CD4-positive, CD25-positive, alpha-beta regulatory T cell (primary cell): ENCODE measurements around the gene CHSY3. TPM values are rescaled to one million over a fixed set of nuclear protein-coding genes. Genes with fewer than 3 reads are reported as not detected.

Source experiments
- ATAC-seq, 2 donors: fragments of 150-1000 bp; cut with Tn5 transposase; one replicate each; pipeline ENCODE4 v1.10.0; 2021; ENCODE audit warnings: low read depth in 2 of 2, moderate number of reproducible peaks in 2 of 2, moderate library complexity in 1 of 2
- DNase-seq, 3 donors: peaks; one replicate each; pipeline versions ENCODE4 v3.0.0 to v3.0.0-alpha.2; 2012 to 2022; ENCODE audit warnings: mixed read lengths in 1 of 3
- H3K27ac ChIP-seq: one replicate; pipeline ENCODE4 v1.7.0; 2013; ENCODE audit warnings: mild to moderate bottlenecking, low read length; ENCODE audit not compliant: insufficient read depth, poor library complexity, severe bottlenecking
- H3K27me3 ChIP-seq: one replicate; pipeline ENCODE4 v1.7.0; 2013; ENCODE audit warnings: low read length; ENCODE audit not compliant: control insufficient read depth, insufficient read depth
- H3K36me3 ChIP-seq: one replicate; pipeline ENCODE4 v1.7.0; 2013; ENCODE audit warnings: mild to moderate bottlenecking, low read length, moderate library complexity; ENCODE audit not compliant: control insufficient read depth, insufficient read depth
- H3K4me1 ChIP-seq: 2 replicates; pipeline ENCODE4 v1.7.0; 2013; ENCODE audit warnings: mild to moderate bottlenecking, low read length; ENCODE audit not compliant: insufficient read depth, control insufficient read depth, poor library complexity, severe bottlenecking
- H3K4me3 ChIP-seq: one replicate; pipeline ENCODE4 v1.7.0; 2013; ENCODE audit warnings: low read depth, mild to moderate bottlenecking, low read length, moderate library complexity
- H3K9me3 ChIP-seq, 2 experiments: 1 replicate in 1 of 2; 2 replicates in 1 of 2; pipeline ENCODE4 v1.7.0; 2013; ENCODE audit warnings: low read length in 2 of 2, mild to moderate bottlenecking in 1 of 2, moderate library complexity in 1 of 2; ENCODE audit not compliant: control insufficient read depth in 2 of 2
- H3K27ac Mint-ChIP-seq, 3 donors: one replicate each; pipeline ENCODE4 v1.8.0; 2020 to 2022; ENCODE audit warnings: mild to moderate bottlenecking in 3 of 3, mixed read lengths in 3 of 3, moderate library complexity in 2 of 3
- H3K27me3 Mint-ChIP-seq: one replicate; pipeline ENCODE4 v1.8.0; 2022; ENCODE audit warnings: mild to moderate bottlenecking, mixed read lengths
- H3K36me3 Mint-ChIP-seq: one replicate; pipeline ENCODE4 v1.8.0; 2020; ENCODE audit warnings: mixed read lengths
- H3K4me1 Mint-ChIP-seq, 4 donors: one replicate each; pipeline ENCODE4 v1.8.0; 2020 to 2022; ENCODE audit warnings: mixed read lengths in 4 of 4, mild to moderate bottlenecking in 1 of 4
- H3K4me3 Mint-ChIP-seq, 4 donors: one replicate each; pipeline ENCODE4 v1.8.0; 2020 to 2022; ENCODE audit warnings: mild to moderate bottlenecking in 4 of 4, mixed read lengths in 4 of 4, moderate library complexity in 3 of 4
- H3K9me3 Mint-ChIP-seq, 7 donors: one replicate each; pipeline ENCODE4 v1.8.0; 2020 to 2022; ENCODE audit warnings: mixed read lengths in 7 of 7, mild to moderate bottlenecking in 3 of 7, moderate library complexity in 2 of 7
- polyA plus RNA-seq, 4 donors: library from polyadenylated mRNA; unstranded; fragments of 300-500 nt; fragmentation: Illumina TruSeq; gene quantifications; one replicate each; pipeline ENCODE4 v1.2.3, GENCODE V29; 2021
- total RNA-seq: library from RNA; stranded (reverse); gene quantifications from one replicate; pipeline ENCODE4 v1.2.3, GENCODE V29; 2022

CHSY3 gene
- total and polyA plus RNA-seq, 5 donors from 2014 or later: 0.14 TPM; not detected in 4

GRCh38 chr5:130112246-130112645 lies 208.0 kb downstream of the CHSY3 start:
- H3K27ac Mint-ChIP-seq: no peak overlapping the region

GRCh38 chr5:130115686-130116085 lies 211.4 kb downstream of the CHSY3 start:
- DNase-seq (no peak), ATAC-seq (no peak)
- H3K27me3 ChIP-seq: no peaks in the 10 kb centered on the region
- no peaks in the 10 kb centered on the region for H3K9me3 ChIP-seq
- Mint-ChIP-seq H3K36me3 (no peaks in the 10 kb centered on the region), H3K9me3 (no peaks in the 10 kb centered on the region), H3K4me1 (no peaks in the 10 kb centered on the region), H3K27ac (no peak overlapping the region), H3K27me3 (peaks cover 4% of the 10 kb centered on the region), H3K4me3 (no peak overlapping the region)
- no peaks in the 10 kb centered on the region for H3K4me1 ChIP-seq
- no peak overlapping the region for H3K27ac ChIP-seq
- no peak overlapping the region for H3K4me3 ChIP-seq
- no peaks in the 10 kb centered on the region for H3K36me3 ChIP-seq

More at GRCh38 chr5:130112246-130112645, 208.0 kb downstream of the CHSY3 start:
- no peaks in the 10 kb centered on the region for H3K36me3 Mint-ChIP-seq
- DNase-seq (no peak), ATAC-seq (no peak)
- no peaks in the 10 kb centered on the region for H3K27me3 Mint-ChIP-seq
- H3K36me3 ChIP-seq: no peaks in the 10 kb centered on the region
- no peaks in the 10 kb centered on the region for H3K4me1 Mint-ChIP-seq
- H3K27ac ChIP-seq: no peak overlapping the region
- no peak overlapping the region for H3K4me3 Mint-ChIP-seq
- no peaks in the 10 kb centered on the region for H3K9me3 Mint-ChIP-seq
- peaks cover 1% of the 10 kb centered on the region for H3K27me3 ChIP-seq
- no peaks in the 10 kb centered on the region for H3K9me3 ChIP-seq
- H3K4me3 ChIP-seq: no peak overlapping the region
- no peaks in the 10 kb centered on the region for H3K4me1 ChIP-seq

DNA sequence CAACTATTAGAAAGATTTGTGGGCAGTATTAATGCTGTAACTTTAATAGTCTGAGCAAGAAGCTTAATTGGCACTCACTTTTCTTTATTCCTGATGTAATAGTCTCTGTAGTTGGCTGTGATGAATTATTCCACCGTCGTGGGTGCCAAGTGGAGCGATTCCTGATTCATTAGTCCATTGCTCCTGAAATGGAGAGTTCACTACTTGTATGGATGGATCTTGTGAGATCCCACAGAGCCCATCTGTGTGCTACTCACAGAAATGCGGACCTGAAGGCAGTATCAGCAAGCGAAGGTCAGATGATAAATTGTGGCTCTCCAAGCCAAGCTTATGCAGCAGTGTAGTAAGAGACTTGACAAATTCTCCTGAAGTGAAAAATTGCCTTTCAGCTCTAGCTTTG lies 212.2 kb downstream of the CHSY3 start:
- H3K27me3 Mint-ChIP-seq: peaks cover 4% of the 10 kb centered on the region
- no peak overlapping the region for H3K4me3 Mint-ChIP-seq
- Histone ChIP-seq H3K4me1 (no peaks in the 10 kb centered on the region), H3K4me3 (no peak overlapping the region), H3K27ac (no peak overlapping the region), H3K9me3 (no peaks in the 10 kb centered on the region), H3K36me3 (no peaks in the 10 kb centered on the region), H3K27me3 (no peaks in the 10 kb centered on the region)
- no peak for ATAC-seq
- H3K36me3 Mint-ChIP-seq: no peaks in the 10 kb centered on the region
- no peaks in the 10 kb centered on the region for H3K4me1 Mint-ChIP-seq
- no peaks in the 10 kb centered on the region for H3K9me3 Mint-ChIP-seq
- no peak for DNase-seq
- H3K27ac Mint-ChIP-seq: no peak overlapping the region

DNA sequence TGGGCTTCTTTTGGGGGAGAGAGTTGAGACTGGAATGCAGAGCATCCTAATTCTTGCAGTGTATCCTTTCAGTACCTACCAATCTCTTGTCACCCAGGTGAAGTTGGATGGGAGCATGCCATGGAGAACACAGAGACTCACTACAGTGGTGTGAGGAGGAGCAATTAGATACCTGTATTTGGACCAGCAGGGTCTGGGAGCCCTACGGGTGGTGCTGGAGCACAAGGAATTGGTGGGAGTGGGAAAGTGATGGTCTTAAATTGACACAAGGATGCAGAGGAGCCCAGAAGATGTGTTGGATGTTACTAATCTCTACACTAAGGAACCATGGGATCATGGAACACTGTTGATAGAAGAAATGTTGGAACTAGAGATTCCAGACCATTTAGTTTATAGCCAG lies 212.7 kb downstream of the CHSY3 start:
- no peak for DNase-seq

GRCh38 chr5:130126746-130127145 lies 222.5 kb downstream of the CHSY3 start:
- H3K27ac Mint-ChIP-seq: no peak overlapping the region
- Histone ChIP-seq H3K4me1 (no peaks in the 10 kb centered on the region), H3K36me3 (no peaks in the 10 kb centered on the region), H3K4me3 (no peak overlapping the region), H3K9me3 (no peaks in the 10 kb centered on the region), H3K27ac (no peak overlapping the region), H3K27me3 (no peaks in the 10 kb centered on the region)
- H3K4me3 Mint-ChIP-seq: no peak overlapping the region
- H3K4me1 Mint-ChIP-seq: no peaks in the 10 kb centered on the region
- H3K36me3 Mint-ChIP-seq: no peaks in the 10 kb centered on the region
- no peak for DNase-seq
- no peaks in the 10 kb centered on the region for H3K27me3 Mint-ChIP-seq
- no peak for ATAC-seq
- peaks cover 0 to 3% (median 0%) of the 10 kb centered on the region in 7 donors for H3K9me3 Mint-ChIP-seq

More for the DNA sequence above, 212.7 kb downstream of the CHSY3 start:
- Histone ChIP-seq H3K27me3 (no peaks in the 10 kb centered on the region), H3K9me3 (no peaks in the 10 kb centered on the region), H3K36me3 (no peaks in the 10 kb centered on the region), H3K4me1 (no peaks in the 10 kb centered on the region), H3K27ac (no peak overlapping the region), H3K4me3 (no peak overlapping the region)
- no peaks in the 10 kb centered on the region for H3K36me3 Mint-ChIP-seq
- H3K4me3 Mint-ChIP-seq: no peak overlapping the region
- no peak for ATAC-seq
- no peaks in the 10 kb centered on the region for H3K9me3 Mint-ChIP-seq
- H3K4me1 Mint-ChIP-seq: no peaks in the 10 kb centered on the region
- H3K27ac Mint-ChIP-seq: no peak overlapping the region
- peaks cover 4% of the 10 kb centered on the region for H3K27me3 Mint-ChIP-seq

DNA sequence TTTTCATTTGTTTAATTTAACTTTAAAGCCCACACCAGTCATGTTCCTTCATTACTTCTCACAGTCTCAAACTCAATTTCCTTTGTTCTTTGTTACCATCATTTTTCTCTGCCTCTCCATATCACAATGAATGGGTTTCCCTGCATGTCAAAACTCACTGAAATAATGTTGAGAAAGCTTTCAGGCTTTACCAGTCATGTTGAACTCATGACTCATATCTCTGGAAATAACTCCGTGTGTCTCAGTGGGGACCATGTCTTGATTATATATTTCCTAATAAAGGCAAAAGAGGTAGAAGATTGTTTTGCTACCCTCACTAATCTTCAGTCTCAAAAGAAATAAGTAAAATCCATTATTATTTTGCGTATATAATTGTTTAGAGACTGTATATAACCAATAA lies 231.2 kb downstream of the CHSY3 start:
- H3K9me3 ChIP-seq: no peaks in the 10 kb centered on the region
- H3K36me3 ChIP-seq: no peaks in the 10 kb centered on the region
- ATAC-seq (no peak), DNase-seq (no peak)
- no peak overlapping the region for H3K4me3 Mint-ChIP-seq
- H3K27me3 Mint-ChIP-seq: peaks cover 14% of the 10 kb centered on the region
- no peaks in the 10 kb centered on the region for H3K27me3 ChIP-seq
- H3K4me3 ChIP-seq: no peak overlapping the region
- H3K27ac Mint-ChIP-seq: no peak overlapping the region
- no peaks in the 10 kb centered on the region for H3K36me3 Mint-ChIP-seq
- H3K4me1 ChIP-seq: no peaks in the 10 kb centered on the region
- no peak overlapping the region for H3K27ac ChIP-seq
- no peaks in the 10 kb centered on the region for H3K4me1 Mint-ChIP-seq
- H3K9me3 Mint-ChIP-seq: peaks cover 0 to 2% (median 0%) of the 10 kb centered on the region in 7 donors

DNA sequence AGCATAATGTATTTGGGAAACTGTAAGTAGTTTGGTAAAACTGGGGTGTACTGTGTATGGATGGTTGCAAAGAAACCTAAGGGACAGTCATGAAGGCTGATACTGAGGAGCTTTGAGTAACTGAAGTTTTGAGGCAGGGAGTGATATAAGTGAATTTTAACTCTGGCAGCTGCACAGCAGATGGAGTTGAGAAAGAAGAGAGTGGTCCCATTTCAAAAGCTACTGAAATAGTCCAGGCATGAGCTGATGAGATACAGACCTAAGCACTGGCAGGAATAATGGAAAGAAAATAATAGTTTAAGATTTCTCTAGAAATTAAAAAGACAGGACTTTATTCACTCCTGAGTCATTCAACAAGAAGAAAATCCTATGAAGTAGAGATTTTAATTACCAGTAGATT lies 232.0 kb downstream of the CHSY3 start:
- H3K9me3 Mint-ChIP-seq: peaks cover 0 to 2% (median 0%) of the 10 kb centered on the region in 7 donors
- Histone ChIP-seq H3K4me3 (no peak overlapping the region), H3K4me1 (no peaks in the 10 kb centered on the region), H3K27ac (no peak overlapping the region), H3K27me3 (no peaks in the 10 kb centered on the region), H3K9me3 (no peaks in the 10 kb centered on the region), H3K36me3 (no peaks in the 10 kb centered on the region)
- H3K4me1 Mint-ChIP-seq: no peaks in the 10 kb centered on the region
- ATAC-seq (no peak), DNase-seq (no peak)
- no peaks in the 10 kb centered on the region for H3K36me3 Mint-ChIP-seq
- H3K4me3 Mint-ChIP-seq: no peak overlapping the region
- H3K27me3 Mint-ChIP-seq: peaks cover 14% of the 10 kb centered on the region
- no peak overlapping the region for H3K27ac Mint-ChIP-seq

DNA sequence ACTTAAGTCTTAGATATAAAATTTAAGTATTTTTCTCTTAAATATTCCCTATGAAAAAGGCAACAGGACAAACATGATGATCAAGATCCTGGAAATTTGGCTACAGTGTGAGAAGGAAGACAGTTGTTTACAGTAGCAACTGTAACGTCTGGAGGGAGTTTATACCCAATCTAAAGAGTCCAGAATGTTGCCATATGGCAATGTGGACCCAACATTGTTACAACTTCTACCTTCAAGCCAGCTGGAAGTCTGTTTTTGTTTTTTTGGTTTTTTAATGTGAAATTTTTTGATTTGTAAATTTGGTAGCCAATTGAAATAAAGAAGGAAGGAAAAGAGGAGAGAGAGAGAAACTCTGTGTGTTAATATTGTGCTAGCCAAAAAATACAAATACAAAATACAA lies 233.4 kb downstream of the CHSY3 start:
- ATAC-seq: no peak
- peaks cover 0 to 2% (median 0%) of the 10 kb centered on the region in 7 donors for H3K9me3 Mint-ChIP-seq

More for the DNA sequence above, 233.4 kb downstream of the CHSY3 start:
- no peaks in the 10 kb centered on the region for H3K36me3 ChIP-seq
- H3K4me1 Mint-ChIP-seq: no peaks in the 10 kb centered on the region
- DNase-seq: no peak
- H3K36me3 Mint-ChIP-seq: no peaks in the 10 kb centered on the region
- H3K4me3 Mint-ChIP-seq: no peak overlapping the region
- H3K27me3 Mint-ChIP-seq: peaks cover 14% of the 10 kb centered on the region
- H3K27ac Mint-ChIP-seq: no peak overlapping the region
- no peaks in the 10 kb centered on the region for H3K9me3 ChIP-seq
- no peaks in the 10 kb centered on the region for H3K4me1 ChIP-seq
- H3K27me3 ChIP-seq: no peaks in the 10 kb centered on the region
- no peak overlapping the region for H3K4me3 ChIP-seq
- H3K27ac ChIP-seq: no peak overlapping the region
